Gastrocnemius medialis (tissue), 4 donors: Measurements from ENCODE around the gene LRRC53. TPM values are rescaled to one million over a fixed set of nuclear protein-coding genes. Genes with fewer than 3 reads are reported as not detected.
A peak's percentile ranks its signal among the peaks of the same experiment; 100 is the strongest.

ENCODE experiments used
- ATAC-seq, 2 donors: fragments of 150-250 bp; one replicate each; pipeline ENCODE4 v1.9.1; 2016
- DNase-seq, 2 donors: peaks; one replicate each; pipeline ENCODE4 v3.0.0-alpha.2; 2019
- H3K27ac ChIP-seq, 4 donors: fragments of 200-600 bp; sonication (generic); 1 replicate in 1 of 4; 2 replicates in 3 of 4; pipeline ENCODE4 v1.5.1; 2016 to 2018; ENCODE audit warnings: mild to moderate bottlenecking in 2 of 4, moderate library complexity in 1 of 4
- H3K27me3 ChIP-seq, 3 donors: fragments of 200-600 bp; sonication (generic) in 2 of 3; 1 replicate in 1 of 3; 2 replicates in 2 of 3; pipeline versions ENCODE4 v1.5.1 to v1.6.0; 2016 to 2019; ENCODE audit warnings: mild to moderate bottlenecking in 1 of 3, moderate library complexity in 1 of 3
- H3K36me3 ChIP-seq, 2 donors: fragments of 200-600 bp; sonication (generic) in 1 of 2; one replicate each; pipeline ENCODE4 v1.5.1; 2017 to 2018
- H3K4me1 ChIP-seq, 2 donors: fragments of 200-600 bp; sonication (generic) in 1 of 2; one replicate each; pipeline ENCODE4 v1.5.1; 2016 to 2017; ENCODE audit warnings: mild to moderate bottlenecking in 2 of 2
- H3K4me3 ChIP-seq, 4 donors: fragments of 200-600 bp; sonication (generic) in 3 of 4; 1 replicate in 1 of 4; 2 replicates in 3 of 4; pipeline ENCODE4 v1.5.1; 2016 to 2019; ENCODE audit warnings: mild to moderate bottlenecking in 2 of 4
- H3K9me3 ChIP-seq, 3 donors: fragments of 200-600 bp; sonication (generic) in 2 of 3; 1 replicate in 1 of 3; 2 replicates in 2 of 3; pipeline ENCODE4 v1.5.1; 2016 to 2019
- POLR2A ChIP-seq, 2 donors: fragments of 450-650 bp; IDR thresholded peaks; one replicate each; pipeline ENCODE4 v1.6.1; 2017; ENCODE audit warnings: antibody characterized with exemption in 2 of 2, mild to moderate bottlenecking in 2 of 2, moderate library complexity in 2 of 2
- in situ Hi-C, 4 donors: fragments of 200-750 bp; cut with MboI; loops; one replicate each; pipeline versions ENCODE4 v1.15.0 to v1.8.0; 2017; ENCODE audit warnings: low sequenced_read_pairs in 4 of 4
- intact Hi-C: fragments of 100-400 bp; cut with DNase I; formaldehyde crosslinking; loops from one replicate; pipeline ENCODE4 v1.15.1; 2023; ENCODE audit warnings: low total_unique reads
- total RNA-seq, 4 donors: library from RNA; depleted of rRNA; stranded (reverse); fragments of >200 nt; gene quantifications; one replicate each; pipeline versions ENCODE4 v1.1.0 to v1.2.3, GENCODE V29; 2016
- TF ChIP-seq, protein P1 (sequence below), 5 experiments: fragments of 450-650 bp in 3 of 5; fragments of 200-600 bp in 2 of 5; sonication (generic) in 2 of 5; IDR thresholded peaks in 4 of 5; conservative IDR thresholded peaks in 1 of 5; 1 replicate in 4 of 5; 2 replicates in 1 of 5; pipeline ENCODE4 v1.5.1; 2016 to 2019; ENCODE audit warnings: antibody characterized with exemption in 5 of 5, mild to moderate bottlenecking in 3 of 5, moderate library complexity in 3 of 5

The LRRC53 gene
- total RNA-seq, 4 donors from 2014 or later: not detected

DNA sequence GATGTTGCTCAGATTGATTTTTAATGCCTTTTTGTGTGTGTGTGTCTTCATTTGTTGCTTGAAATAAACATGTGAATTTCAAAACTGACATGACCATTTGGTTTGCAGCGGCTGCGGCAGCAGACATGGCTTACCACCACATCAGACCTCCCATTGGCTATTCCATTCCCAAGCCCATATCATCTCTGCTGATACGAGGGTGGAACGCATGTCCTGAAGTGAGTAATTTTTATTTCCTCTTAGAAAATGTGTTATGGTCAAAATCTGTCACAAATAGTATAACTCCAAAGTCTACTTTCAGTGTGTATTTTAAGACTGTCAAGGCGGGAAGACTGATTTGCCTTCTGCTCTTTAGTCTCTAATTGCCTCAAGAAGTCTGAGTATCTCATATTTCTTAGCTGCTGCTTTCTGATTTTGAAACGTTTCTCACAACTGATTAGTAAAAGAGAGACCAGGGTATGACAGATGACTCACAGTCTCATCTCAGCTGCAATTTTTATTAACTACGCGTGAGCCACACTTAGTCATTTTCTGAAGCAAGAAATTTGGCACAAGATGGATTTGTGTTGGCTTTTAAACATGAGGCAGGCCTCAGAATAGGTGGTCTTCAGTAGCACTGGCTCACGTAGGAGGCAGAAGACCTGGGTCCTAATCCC is 49.0 kb downstream of the LRRC53 start:
- in situ Hi-C loops: no loop called here

DNA sequence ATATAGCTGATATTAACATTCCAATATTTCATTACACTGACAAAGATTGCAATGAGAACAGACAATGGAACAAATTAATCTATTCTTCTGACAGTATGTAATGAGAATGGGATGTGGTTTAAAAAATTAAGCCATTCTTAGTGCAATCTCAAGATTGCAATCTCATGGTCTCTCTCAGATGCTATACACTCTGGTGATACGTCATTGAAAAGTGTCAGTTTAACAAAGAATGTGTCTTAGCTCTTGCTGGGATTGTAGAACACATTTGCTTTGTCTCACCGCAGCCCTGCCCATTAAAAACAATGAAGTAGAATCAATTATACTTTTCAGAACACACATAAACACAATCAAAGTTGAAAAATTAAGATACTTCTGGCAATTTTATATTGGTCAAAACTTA is 55.2 kb downstream of the LRRC53 start:
- ATAC-seq: no peak
- Histone ChIP-seq H3K4me3 (no peak overlapping the region), H3K27me3 (no peaks in the 10 kb centered on the region), H3K27ac (no peak overlapping the region), H3K4me1 (no peaks in the 10 kb centered on the region), H3K9me3 (no peaks in the 10 kb centered on the region), H3K36me3 (no peaks in the 10 kb centered on the region)
- TF ChIP-seq POLR2A (IDR thresholded peaks at IDR 0.05): no peak
- TF ChIP-seq, protein P1, sequence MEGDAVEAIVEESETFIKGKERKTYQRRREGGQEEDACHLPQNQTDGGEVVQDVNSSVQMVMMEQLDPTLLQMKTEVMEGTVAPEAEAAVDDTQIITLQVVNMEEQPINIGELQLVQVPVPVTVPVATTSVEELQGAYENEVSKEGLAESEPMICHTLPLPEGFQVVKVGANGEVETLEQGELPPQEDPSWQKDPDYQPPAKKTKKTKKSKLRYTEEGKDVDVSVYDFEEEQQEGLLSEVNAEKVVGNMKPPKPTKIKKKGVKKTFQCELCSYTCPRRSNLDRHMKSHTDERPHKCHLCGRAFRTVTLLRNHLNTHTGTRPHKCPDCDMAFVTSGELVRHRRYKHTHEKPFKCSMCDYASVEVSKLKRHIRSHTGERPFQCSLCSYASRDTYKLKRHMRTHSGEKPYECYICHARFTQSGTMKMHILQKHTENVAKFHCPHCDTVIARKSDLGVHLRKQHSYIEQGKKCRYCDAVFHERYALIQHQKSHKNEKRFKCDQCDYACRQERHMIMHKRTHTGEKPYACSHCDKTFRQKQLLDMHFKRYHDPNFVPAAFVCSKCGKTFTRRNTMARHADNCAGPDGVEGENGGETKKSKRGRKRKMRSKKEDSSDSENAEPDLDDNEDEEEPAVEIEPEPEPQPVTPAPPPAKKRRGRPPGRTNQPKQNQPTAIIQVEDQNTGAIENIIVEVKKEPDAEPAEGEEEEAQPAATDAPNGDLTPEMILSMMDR (IDR thresholded peaks at IDR 0.05 in 4 of 5, conservative IDR thresholded peaks at IDR 0.05 in 1 of 5): no peak
- in situ Hi-C loops (no loop called here), intact Hi-C loops (no loop called here)
- DNase-seq: no peak

More for the DNA sequence above, 49.0 kb downstream of the LRRC53 start:
- no peaks in the 10 kb centered on the region for H3K4me1 ChIP-seq
- H3K9me3 ChIP-seq: no peaks in the 10 kb centered on the region
- no peaks in the 10 kb centered on the region for H3K27me3 ChIP-seq
- peak overlapping the region in 2 of 4 donors; percentile 3 to 31 for H3K27ac ChIP-seq
- ATAC-seq (peak; percentile 39 to 78), DNase-seq (no peak)
- no peaks in the 10 kb centered on the region for H3K36me3 ChIP-seq
- H3K4me3 ChIP-seq: no peak overlapping the region
- TF ChIP-seq POLR2A (IDR thresholded peaks at IDR 0.05): no peak
- TF ChIP-seq, protein P1 (IDR thresholded peaks at IDR 0.05 in 4 of 5, conservative IDR thresholded peaks at IDR 0.05 in 1 of 5): no peak
- intact Hi-C loops: no loop called here

DNA sequence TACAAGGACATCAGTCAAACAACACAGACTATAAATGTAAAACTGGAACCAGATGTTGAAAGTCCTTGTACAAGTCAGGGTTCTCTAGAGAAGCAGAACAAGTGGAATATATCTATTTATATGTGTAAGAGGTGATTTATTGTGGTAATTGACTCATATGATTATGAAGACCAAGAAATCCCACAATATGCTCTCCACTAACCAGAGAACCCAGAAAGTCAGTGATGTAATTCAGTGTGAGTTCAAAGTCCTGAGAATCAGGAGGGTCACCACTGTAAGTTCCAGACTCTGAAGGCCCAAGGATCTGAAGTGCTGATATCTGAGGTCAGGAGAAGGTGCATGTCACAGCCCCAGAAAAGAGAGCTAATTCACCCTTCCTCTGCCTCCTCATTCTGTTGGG is 57.0 kb downstream of the LRRC53 start:
- intact Hi-C loops (no loop called here), in situ Hi-C loops (no loop called here)
- TF ChIP-seq, protein P1 (IDR thresholded peaks at IDR 0.05 in 4 of 5, conservative IDR thresholded peaks at IDR 0.05 in 1 of 5): no peak
- no peak for TF ChIP-seq POLR2A (IDR thresholded peaks at IDR 0.05)
- ATAC-seq (no peak), DNase-seq (no peak)
- H3K36me3 ChIP-seq: no peaks in the 10 kb centered on the region
- H3K27ac ChIP-seq: no peak overlapping the region
- H3K4me1 ChIP-seq: no peaks in the 10 kb centered on the region
- no peak overlapping the region for H3K4me3 ChIP-seq
- H3K9me3 ChIP-seq: no peaks in the 10 kb centered on the region
- no peaks in the 10 kb centered on the region for H3K27me3 ChIP-seq

DNA sequence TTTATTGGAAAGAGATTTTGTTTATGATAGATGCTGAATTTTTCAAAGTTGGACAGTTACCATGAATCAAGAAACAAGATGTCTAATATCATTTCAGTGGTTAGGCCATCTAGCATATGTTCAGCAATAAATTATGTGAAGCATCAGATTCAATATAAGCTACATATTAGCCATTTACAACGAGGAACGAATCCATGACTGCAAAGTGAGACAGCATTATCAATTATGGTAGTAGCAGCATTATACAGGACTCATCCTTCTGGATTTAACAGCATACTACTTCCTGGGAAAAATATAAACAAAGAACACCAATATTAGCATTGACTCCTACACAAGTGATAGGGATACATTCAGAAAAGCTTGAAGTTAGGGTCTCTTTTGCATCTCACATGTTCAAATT is 59.1 kb downstream of the LRRC53 start:
- Histone ChIP-seq H3K27ac (no peak overlapping the region), H3K27me3 (no peaks in the 10 kb centered on the region), H3K36me3 (no peaks in the 10 kb centered on the region), H3K9me3 (no peaks in the 10 kb centered on the region), H3K4me1 (no peaks in the 10 kb centered on the region), H3K4me3 (no peak overlapping the region)
- no peak for ATAC-seq
- TF ChIP-seq, protein P1 (IDR thresholded peaks at IDR 0.05 in 4 of 5, conservative IDR thresholded peaks at IDR 0.05 in 1 of 5): no peak
- TF ChIP-seq POLR2A (IDR thresholded peaks at IDR 0.05): no peak
- DNase-seq: no peak
- intact Hi-C loops: no loop called here
- in situ Hi-C loops: no loop called here

DNA sequence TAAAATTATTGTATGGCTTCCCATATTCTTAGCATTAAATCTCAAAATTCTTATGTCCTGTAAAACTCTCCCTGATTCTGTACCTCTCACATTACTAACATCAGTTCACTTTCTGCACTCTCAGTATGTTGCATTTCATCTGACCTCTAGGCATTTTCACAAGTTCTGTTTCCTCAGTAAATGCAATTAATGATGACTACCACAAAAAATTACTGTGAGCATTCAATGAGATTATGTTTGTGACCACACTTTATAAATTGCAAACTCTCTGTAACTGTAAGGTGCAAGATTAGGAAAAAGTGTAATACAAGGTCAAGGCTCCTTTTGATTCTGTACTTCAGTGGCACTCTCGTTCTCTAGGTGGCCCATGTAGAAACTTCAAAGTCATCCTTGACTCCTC is 60.4 kb downstream of the LRRC53 start:
- no peaks in the 10 kb centered on the region for H3K36me3 ChIP-seq
- in situ Hi-C loops (no loop called here), intact Hi-C loops (no loop called here)
- no peaks in the 10 kb centered on the region for H3K27me3 ChIP-seq
- no peak for ATAC-seq
- no peaks in the 10 kb centered on the region for H3K4me1 ChIP-seq
- no peak overlapping the region for H3K27ac ChIP-seq
- H3K4me3 ChIP-seq: no peak overlapping the region
- no peak for DNase-seq
- no peaks in the 10 kb centered on the region for H3K9me3 ChIP-seq
- no peak for TF ChIP-seq POLR2A (IDR thresholded peaks at IDR 0.05)
- TF ChIP-seq, protein P1 (IDR thresholded peaks at IDR 0.05 in 4 of 5, conservative IDR thresholded peaks at IDR 0.05 in 1 of 5): no peak
